NCI-H1930 (cell line): ENCODE measurements around the gene FICD.
"Not testable (repeated sequence)": the region's sequence is repeated elsewhere in the genome, so short reads cannot be mapped to it uniquely, and the experiment has no call there.

ENCODE experiments used
- DNase-seq, 2 experiments: peaks; one replicate each; lab custom pipeline; 2025; lab: John Stamatoyannopoulos, UW

The FICD gene

GRCh38 chr12:108514973-108515814 lies at the start of gene FICD:
Gene FICD, plus strand, starts transcription at chr12:108515277. Its CDS starts 1,696 bp downstream, at chr12:108516973.
- DNase-seq = peak; percentile 98

- DNase-seq = no peak
These were observed 49.7 kb upstream of the FICD start for GRCh38 chr12:108465417-108465816.

- DNase-seq = no peak
These were observed 46.7 kb upstream of the FICD start for GRCh38 chr12:108468196-108468968.

GRCh38 chr12:108473400-108474055 lies 41.5 kb upstream of the FICD start:
- no peak for DNase-seq

GRCh38 chr12:108475396-108475795 lies 39.7 kb upstream of the FICD start:
- no peak for DNase-seq

- no peak for DNase-seq
These were observed 37.8 kb upstream of the FICD start for GRCh38 chr12:108477055-108477880.

GRCh38 chr12:108477881-108478259 lies 37.2 kb upstream of the FICD start:
- no peak for DNase-seq

- no peak for DNase-seq
These were observed 36.4 kb upstream of the FICD start for GRCh38 chr12:108478611-108479206.

GRCh38 chr12:108479364-108480070 lies 35.6 kb upstream of the FICD start:
- DNase-seq = no peak

GRCh38 chr12:108482717-108483212 lies 32.3 kb upstream of the FICD start:
- DNase-seq = no peak

GRCh38 chr12:108483213-108484059 lies 31.6 kb upstream of the FICD start:
- DNase-seq = no peak

GRCh38 chr12:108484431-108484830 lies 30.6 kb upstream of the FICD start:
- DNase-seq = no peak

- DNase-seq = no peak
These were observed 30.2 kb upstream of the FICD start for GRCh38 chr12:108484845-108485244.

GRCh38 chr12:108485371-108485770 lies 29.7 kb upstream of the FICD start:
- not testable (repeated sequence) for DNase-seq

- DNase-seq = not testable (repeated sequence)
These were observed 28.0 kb upstream of the FICD start for GRCh38 chr12:108487029-108487428.

GRCh38 chr12:108491256-108491655 lies 23.8 kb upstream of the FICD start:
- no peak for DNase-seq

- DNase-seq = no peak
These were observed 20.0 kb upstream of the FICD start for GRCh38 chr12:108495054-108495453.

GRCh38 chr12:108495823-108496579 lies 19.1 kb upstream of the FICD start:
- no peak for DNase-seq

GRCh38 chr12:108498136-108498535 lies 16.9 kb upstream of the FICD start:
- no peak for DNase-seq
